ENCODE measurements around the gene CHD6.

The CHD6 gene

DNA sequence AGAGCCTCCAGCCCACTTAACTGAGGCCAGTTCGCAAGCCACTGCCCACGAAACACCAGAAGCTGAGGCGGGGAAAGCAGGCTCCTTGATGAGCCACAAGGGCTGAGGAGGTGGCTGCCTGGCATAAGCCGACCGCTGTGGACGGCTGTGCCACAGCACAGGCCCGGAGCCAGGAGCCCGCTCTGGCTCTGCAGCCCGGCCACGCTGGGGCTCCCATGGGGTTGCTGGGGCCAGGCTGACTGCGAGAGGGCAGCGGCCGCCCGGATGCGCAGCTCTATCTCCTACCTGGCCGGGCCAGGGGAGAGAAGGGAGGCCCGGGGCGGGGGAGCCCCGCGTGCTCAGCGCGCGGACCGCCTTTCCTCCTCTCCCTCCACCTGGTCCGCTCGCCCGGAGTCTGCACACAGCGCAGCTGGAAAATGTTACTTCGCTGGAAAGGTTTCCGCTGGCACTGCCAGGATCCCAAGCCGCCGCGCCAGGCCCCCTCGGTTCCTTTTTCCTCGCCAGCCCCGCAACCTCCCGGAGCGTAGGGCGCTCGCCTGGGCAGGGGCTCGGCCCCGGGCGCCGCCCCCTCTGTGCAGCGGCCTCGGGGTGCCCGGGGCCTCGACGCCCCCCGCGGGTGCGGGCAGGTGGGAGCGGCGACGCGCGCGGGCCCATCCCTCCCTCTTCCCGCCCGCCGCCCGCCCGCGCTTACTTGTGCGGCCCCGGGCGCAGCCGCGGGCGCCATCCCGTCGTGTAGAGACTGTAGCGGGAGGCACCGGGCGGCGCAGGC is 252.2 kb downstream of the CHD6 start:
- Histone ChIP-seq H3K27me3 (replicated peaks) (peaks cover 33% of the 10 kb centered on the region), H3K36me3 (replicated peaks) (no peaks in the 10 kb centered on the region), H3K27ac (no peak overlapping the region), H3K4me3 (ENCODE audit: low read depth, low read length) (no peak overlapping the region)
- TF ChIP-seq, protein P1, sequence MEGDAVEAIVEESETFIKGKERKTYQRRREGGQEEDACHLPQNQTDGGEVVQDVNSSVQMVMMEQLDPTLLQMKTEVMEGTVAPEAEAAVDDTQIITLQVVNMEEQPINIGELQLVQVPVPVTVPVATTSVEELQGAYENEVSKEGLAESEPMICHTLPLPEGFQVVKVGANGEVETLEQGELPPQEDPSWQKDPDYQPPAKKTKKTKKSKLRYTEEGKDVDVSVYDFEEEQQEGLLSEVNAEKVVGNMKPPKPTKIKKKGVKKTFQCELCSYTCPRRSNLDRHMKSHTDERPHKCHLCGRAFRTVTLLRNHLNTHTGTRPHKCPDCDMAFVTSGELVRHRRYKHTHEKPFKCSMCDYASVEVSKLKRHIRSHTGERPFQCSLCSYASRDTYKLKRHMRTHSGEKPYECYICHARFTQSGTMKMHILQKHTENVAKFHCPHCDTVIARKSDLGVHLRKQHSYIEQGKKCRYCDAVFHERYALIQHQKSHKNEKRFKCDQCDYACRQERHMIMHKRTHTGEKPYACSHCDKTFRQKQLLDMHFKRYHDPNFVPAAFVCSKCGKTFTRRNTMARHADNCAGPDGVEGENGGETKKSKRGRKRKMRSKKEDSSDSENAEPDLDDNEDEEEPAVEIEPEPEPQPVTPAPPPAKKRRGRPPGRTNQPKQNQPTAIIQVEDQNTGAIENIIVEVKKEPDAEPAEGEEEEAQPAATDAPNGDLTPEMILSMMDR (IDR thresholded peaks at IDR 0.05; ENCODE audit: low read depth, low read length, missing control alignments), result no peak
- in situ Hi-C loops (cut with HindIII; ENCODE audit: low pct_ligation_motif_present, low sequenced_read_pairs), result no loop called here
- DNase-seq, result no peak

DNA sequence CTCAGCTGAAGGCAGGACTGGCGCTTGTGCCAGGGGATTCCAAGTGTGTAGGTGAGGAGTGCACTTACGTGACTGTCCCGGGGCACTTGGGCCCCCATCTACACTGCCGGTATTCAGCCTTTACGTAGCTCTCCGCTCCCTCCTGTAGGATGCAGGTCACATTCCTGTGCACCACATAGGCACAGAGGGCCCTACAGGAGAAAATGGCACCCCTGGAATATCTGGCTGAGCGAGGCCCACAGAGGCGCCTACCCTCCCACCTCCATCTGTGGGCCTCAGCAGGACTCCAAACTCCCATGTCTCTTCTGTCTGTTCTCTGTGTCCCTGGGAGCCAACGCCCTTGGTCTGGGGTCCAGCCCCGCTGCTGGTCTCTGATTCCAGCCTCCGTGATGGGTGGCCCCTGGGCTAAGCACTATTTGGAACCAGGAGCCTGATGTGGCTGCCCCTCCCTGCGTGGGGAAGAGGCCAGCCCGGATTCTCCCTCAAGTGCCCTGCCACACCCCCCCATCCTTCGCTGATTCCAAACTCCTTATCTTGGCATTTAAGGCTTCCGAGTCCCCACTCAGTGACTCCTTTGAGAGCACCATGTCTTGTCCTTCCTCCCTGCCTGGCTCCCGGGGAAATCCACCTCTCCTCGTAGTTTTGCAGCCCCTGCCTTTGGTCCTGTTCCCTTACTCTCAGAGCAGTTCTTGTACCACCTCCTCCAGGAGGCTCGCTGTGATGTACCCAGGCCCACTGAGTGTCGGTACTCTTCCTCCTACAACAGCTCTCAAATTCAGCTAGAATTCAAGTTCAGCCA is 253.0 kb downstream of the CHD6 start:
- H3K27me3 ChIP-seq (replicated peaks), result peaks cover 33% of the 10 kb centered on the region
- H3K27ac ChIP-seq, result no peak overlapping the region
- no peaks in the 10 kb centered on the region for H3K36me3 ChIP-seq (replicated peaks)
- no peak for DNase-seq
- TF ChIP-seq, protein P1 (IDR thresholded peaks at IDR 0.05; ENCODE audit: low read depth, low read length, missing control alignments), result no peak
- H3K4me3 ChIP-seq (ENCODE audit: low read depth, low read length), result no peak overlapping the region
- in situ Hi-C loops (cut with HindIII; ENCODE audit: low pct_ligation_motif_present, low sequenced_read_pairs), result no loop called here

DNA sequence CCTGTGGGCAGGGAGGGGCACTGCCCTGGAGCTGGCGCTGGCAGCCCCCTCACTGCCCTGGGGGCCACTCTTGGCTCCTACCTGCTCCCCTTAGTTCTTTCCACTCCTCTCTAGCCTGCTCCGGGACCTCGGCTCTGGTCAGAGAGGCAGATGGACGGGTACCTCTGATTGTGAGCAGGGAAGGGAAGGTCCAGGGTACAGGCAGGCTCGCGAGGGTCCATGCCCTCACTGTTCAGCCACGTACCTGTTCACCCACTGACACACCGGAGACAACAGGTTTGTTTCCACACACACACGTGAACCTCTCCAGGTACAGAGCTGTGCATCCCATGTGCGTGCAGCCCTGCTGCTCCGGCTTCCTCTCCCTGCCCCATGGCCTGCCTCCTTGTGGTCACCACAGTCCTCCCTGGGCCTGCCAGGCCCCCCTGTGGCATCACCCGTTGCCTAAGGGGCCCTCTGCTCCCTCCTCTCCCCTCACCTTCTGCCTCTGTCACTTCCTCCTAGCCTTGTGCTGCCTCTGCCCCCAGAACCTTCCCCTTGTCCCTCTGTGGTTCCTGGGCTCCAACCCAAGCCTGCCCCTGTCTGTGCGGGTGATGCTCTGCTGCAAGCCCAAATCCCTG is 253.8 kb downstream of the CHD6 start:
- DNase-seq, result no peak
- in situ Hi-C loops (cut with HindIII; ENCODE audit: low pct_ligation_motif_present, low sequenced_read_pairs), result no loop called here
- peaks cover 33% of the 10 kb centered on the region for H3K27me3 ChIP-seq (replicated peaks)
- TF ChIP-seq, protein P1 (IDR thresholded peaks at IDR 0.05; ENCODE audit: low read depth, low read length, missing control alignments), result peak; percentile 22
- no peak overlapping the region for H3K4me3 ChIP-seq (ENCODE audit: low read depth, low read length)
- H3K36me3 ChIP-seq (replicated peaks), result no peaks in the 10 kb centered on the region
- no peak overlapping the region for H3K27ac ChIP-seq

DNA sequence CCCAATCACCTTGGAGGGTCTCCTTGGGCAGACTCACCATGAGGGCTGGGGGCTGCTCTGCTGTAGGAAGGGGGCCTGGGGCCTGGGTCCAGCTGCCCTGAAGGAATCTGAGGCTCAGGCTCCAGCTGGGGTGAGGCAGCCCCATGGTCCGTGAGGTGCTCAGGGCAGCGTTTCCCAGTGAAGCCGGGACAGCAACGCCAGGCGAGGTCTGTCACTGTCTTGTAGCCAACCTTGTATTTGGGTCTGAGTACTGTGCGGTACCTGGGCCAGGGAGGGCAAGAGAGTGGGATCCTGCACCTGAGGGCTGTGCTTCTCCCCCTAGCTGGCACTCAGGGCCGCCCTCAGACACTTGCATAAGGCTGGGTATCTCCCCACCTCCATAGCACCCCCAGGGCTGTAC is 254.6 kb downstream of the CHD6 start:
- in situ Hi-C loops (cut with HindIII; ENCODE audit: low pct_ligation_motif_present, low sequenced_read_pairs), result no loop called here
- Histone ChIP-seq H3K36me3 (replicated peaks) (no peaks in the 10 kb centered on the region), H3K27ac (no peak overlapping the region), H3K4me3 (ENCODE audit: low read depth, low read length) (no peak overlapping the region), H3K27me3 (replicated peaks) (peaks cover 33% of the 10 kb centered on the region)
- DNase-seq, result no peak
- TF ChIP-seq, protein P1 (IDR thresholded peaks at IDR 0.05; ENCODE audit: low read depth, low read length, missing control alignments), result no peak

DNA sequence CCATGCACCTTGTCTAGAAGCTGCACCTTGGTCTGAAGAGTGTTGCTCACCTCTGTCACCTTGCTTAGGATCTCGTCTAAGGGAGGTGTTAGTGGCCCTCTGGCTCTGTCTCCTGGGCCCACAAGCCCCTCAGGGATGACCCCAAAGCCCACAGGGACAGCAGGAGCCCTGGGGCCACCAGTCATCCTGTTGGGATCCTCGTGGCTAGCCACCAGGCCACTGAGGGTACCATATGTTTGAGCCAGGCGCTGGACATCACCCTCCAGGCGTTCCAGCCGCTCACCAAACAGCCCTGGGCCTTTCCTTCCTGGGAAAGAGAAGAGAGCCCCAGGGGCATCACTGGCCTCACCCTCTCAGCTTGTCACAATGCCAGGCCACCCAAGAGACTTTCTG is 255.4 kb downstream of the CHD6 start:
- Histone ChIP-seq H3K27ac (no peak overlapping the region), H3K4me3 (ENCODE audit: low read depth, low read length) (no peak overlapping the region), H3K36me3 (replicated peaks) (no peaks in the 10 kb centered on the region), H3K27me3 (replicated peaks) (peaks cover 30% of the 10 kb centered on the region)
- TF ChIP-seq, protein P1 (IDR thresholded peaks at IDR 0.05; ENCODE audit: low read depth, low read length, missing control alignments), result no peak
- DNase-seq, result no peak
- in situ Hi-C loops (cut with HindIII; ENCODE audit: low pct_ligation_motif_present, low sequenced_read_pairs), result no loop called here
